ENCODE results near the gene ACSL6. TPM values are rescaled to one million over a fixed set of nuclear protein-coding genes. Genes with fewer than 3 reads are reported as not detected.

Gene ACSL6
- total RNA-seq, 2 donors from 2014 or later, result 0.23 to 7.9 TPM

- WGBS, result 85% methylated on average over 5 of the region's 5 CpGs
- no peak overlapping the region for H3K4me3 ChIP-seq
- no peak overlapping the region for H3K27ac ChIP-seq
- intact Hi-C loops (cut with DNase I), result no loop called here
- no peak for DNase-seq (ENCODE audit: low spot score)
- H3K4me1 ChIP-seq (replicated peaks), result no peaks in the 10 kb centered on the region
- H3K27me3 ChIP-seq (replicated peaks; ENCODE audit: insufficient read depth), result no peaks in the 10 kb centered on the region
- no peaks in the 10 kb centered on the region for H3K9me3 ChIP-seq
- no peaks in the 10 kb centered on the region for H3K36me3 ChIP-seq
- TF ChIP-seq CTCF (IDR thresholded peaks at IDR 0.05) (no peak), POLR2A (IDR thresholded peaks at IDR 0.05) (no peak), POLR2AphosphoS5 (IDR thresholded peaks at IDR 0.05) (no peak)
These were observed 52.3 kb downstream of the ACSL6 start for GRCh38 chr5:131959136-131959535.

GRCh38 chr5:131957721-131958441, 53.6 kb downstream of the ACSL6 start:
- no peak overlapping the region for H3K4me3 ChIP-seq
- H3K36me3 ChIP-seq, result no peaks in the 10 kb centered on the region
- WGBS, result 80% methylated on average over 8 of the region's 8 CpGs
- no peaks in the 10 kb centered on the region for H3K27me3 ChIP-seq (replicated peaks; ENCODE audit: insufficient read depth)
- intact Hi-C loops (cut with DNase I), result no loop called here
- no peak overlapping the region for H3K27ac ChIP-seq
- H3K4me1 ChIP-seq (replicated peaks), result no peaks in the 10 kb centered on the region
- no peaks in the 10 kb centered on the region for H3K9me3 ChIP-seq
- DNase-seq (ENCODE audit: low spot score), result no peak
- no peak for TF ChIP-seq CTCF (IDR thresholded peaks at IDR 0.05)
- no peak for TF ChIP-seq POLR2AphosphoS5 (IDR thresholded peaks at IDR 0.05)
- TF ChIP-seq POLR2A (IDR thresholded peaks at IDR 0.05), result no peak

GRCh38 chr5:131953969-131954368, 57.5 kb downstream of the ACSL6 start:
- Histone ChIP-seq H3K36me3 (no peaks in the 10 kb centered on the region), H3K27ac (no peak overlapping the region), H3K4me3 (no peak overlapping the region), H3K4me1 (replicated peaks) (no peaks in the 10 kb centered on the region), H3K27me3 (replicated peaks; ENCODE audit: insufficient read depth) (no peaks in the 10 kb centered on the region), H3K9me3 (no peaks in the 10 kb centered on the region)
- DNase-seq (ENCODE audit: low spot score), result no peak
- intact Hi-C loops (cut with DNase I), result no loop called here
- TF ChIP-seq POLR2AphosphoS5 (IDR thresholded peaks at IDR 0.05), result no peak

- no peak for DNase-seq (ENCODE audit: low spot score)
- Histone ChIP-seq H3K36me3 (no peaks in the 10 kb centered on the region), H3K27ac (no peak overlapping the region), H3K4me3 (no peak overlapping the region), H3K4me1 (replicated peaks) (no peaks in the 10 kb centered on the region), H3K27me3 (replicated peaks; ENCODE audit: insufficient read depth) (no peaks in the 10 kb centered on the region), H3K9me3 (no peaks in the 10 kb centered on the region)
- 76% methylated on average over 3 of the region's 3 CpGs for WGBS
- TF ChIP-seq POLR2AphosphoS5 (IDR thresholded peaks at IDR 0.05) (no peak), CTCF (IDR thresholded peaks at IDR 0.05) (no peak), POLR2A (IDR thresholded peaks at IDR 0.05) (no peak)
- intact Hi-C loops (cut with DNase I), result no loop called here
These were observed 59.1 kb downstream of the ACSL6 start for GRCh38 chr5:131952301-131952857.

- no peak overlapping the region for H3K4me3 ChIP-seq
- no peaks in the 10 kb centered on the region for H3K36me3 ChIP-seq
- H3K4me1 ChIP-seq (replicated peaks), result no peaks in the 10 kb centered on the region
- no peak for DNase-seq (ENCODE audit: low spot score)
- no peak for TF ChIP-seq CTCF (IDR thresholded peaks at IDR 0.05)
- TF ChIP-seq POLR2AphosphoS5 (IDR thresholded peaks at IDR 0.05), result no peak
- no peak for TF ChIP-seq POLR2A (IDR thresholded peaks at IDR 0.05)
- H3K27ac ChIP-seq, result no peak overlapping the region
- H3K9me3 ChIP-seq, result no peaks in the 10 kb centered on the region
- no peaks in the 10 kb centered on the region for H3K27me3 ChIP-seq (replicated peaks; ENCODE audit: insufficient read depth)
- 86% methylated on average over 1 of the region's 1 CpG for WGBS
- intact Hi-C loops (cut with DNase I), result no loop called here
These were observed 60.8 kb downstream of the ACSL6 start for GRCh38 chr5:131950706-131951105.
